Glutamatergic neuron (in vitro differentiated cells): ENCODE results near the gene RHEX. TPM values are rescaled to one million over a fixed set of nuclear protein-coding genes. Genes with fewer than 3 reads are reported as not detected.

Source experiments
- DNase-seq: peaks from one replicate; pipeline ENCODE4 v3.0.0; 2022
- H3K27ac Mint-ChIP-seq: one replicate; pipeline ENCODE4 v1.8.0; 2020; ENCODE audit warnings: mild to moderate bottlenecking, mixed read lengths, inconsistent platforms; ENCODE audit not compliant: unreplicated experiment
- H3K27me3 Mint-ChIP-seq: one replicate; pipeline ENCODE4 v1.8.0; 2020; ENCODE audit warnings: mild to moderate bottlenecking, moderate library complexity, mixed read lengths, inconsistent platforms; ENCODE audit not compliant: unreplicated experiment
- H3K36me3 Mint-ChIP-seq: one replicate; pipeline ENCODE4 v1.8.0; 2020; ENCODE audit warnings: mild to moderate bottlenecking, mixed read lengths, inconsistent platforms; ENCODE audit not compliant: unreplicated experiment
- H3K4me1 Mint-ChIP-seq: one replicate; pipeline ENCODE4 v1.8.0; 2020; ENCODE audit warnings: mild to moderate bottlenecking, low read depth, mixed read lengths, inconsistent platforms; ENCODE audit not compliant: unreplicated experiment
- H3K4me3 Mint-ChIP-seq: one replicate; pipeline ENCODE4 v1.8.0; 2020; ENCODE audit warnings: mild to moderate bottlenecking, mixed read lengths, inconsistent platforms; ENCODE audit not compliant: unreplicated experiment
- H3K9me3 Mint-ChIP-seq: one replicate; pipeline ENCODE4 v1.8.0; 2020; ENCODE audit warnings: mild to moderate bottlenecking, moderate library complexity, mixed read lengths, inconsistent platforms; ENCODE audit not compliant: unreplicated experiment
- total RNA-seq: library from RNA; stranded (reverse); fragmentation: NEBNext Ultra II Directional; extraction: Animal tissue kit (Norgen Biotek cat#: 25700); gene quantifications from one replicate; pipeline ENCODE4 v1.2.1, GENCODE V29; 2021; ENCODE audit not compliant: unreplicated experiment
- TF ChIP-seq, protein P1 (sequence below): fragments of 200-600 bp; sonication (generic); IDR thresholded peaks from one replicate; pipeline ENCODE4 v1.5.0; 2021; ENCODE audit not compliant: partially characterized antibody, unreplicated experiment

Gene RHEX
- total RNA-seq, 1 donor from 2014 or later: not detected

- Mint-ChIP-seq H3K9me3 (peaks cover 1% of the 10 kb centered on the region), H3K36me3 (no peaks in the 10 kb centered on the region), H3K4me1 (peaks cover 2% of the 10 kb centered on the region), H3K27ac (no peak overlapping the region), H3K4me3 (no peak overlapping the region), H3K27me3 (peaks cover 2% of the 10 kb centered on the region)
- TF ChIP-seq, protein P1, sequence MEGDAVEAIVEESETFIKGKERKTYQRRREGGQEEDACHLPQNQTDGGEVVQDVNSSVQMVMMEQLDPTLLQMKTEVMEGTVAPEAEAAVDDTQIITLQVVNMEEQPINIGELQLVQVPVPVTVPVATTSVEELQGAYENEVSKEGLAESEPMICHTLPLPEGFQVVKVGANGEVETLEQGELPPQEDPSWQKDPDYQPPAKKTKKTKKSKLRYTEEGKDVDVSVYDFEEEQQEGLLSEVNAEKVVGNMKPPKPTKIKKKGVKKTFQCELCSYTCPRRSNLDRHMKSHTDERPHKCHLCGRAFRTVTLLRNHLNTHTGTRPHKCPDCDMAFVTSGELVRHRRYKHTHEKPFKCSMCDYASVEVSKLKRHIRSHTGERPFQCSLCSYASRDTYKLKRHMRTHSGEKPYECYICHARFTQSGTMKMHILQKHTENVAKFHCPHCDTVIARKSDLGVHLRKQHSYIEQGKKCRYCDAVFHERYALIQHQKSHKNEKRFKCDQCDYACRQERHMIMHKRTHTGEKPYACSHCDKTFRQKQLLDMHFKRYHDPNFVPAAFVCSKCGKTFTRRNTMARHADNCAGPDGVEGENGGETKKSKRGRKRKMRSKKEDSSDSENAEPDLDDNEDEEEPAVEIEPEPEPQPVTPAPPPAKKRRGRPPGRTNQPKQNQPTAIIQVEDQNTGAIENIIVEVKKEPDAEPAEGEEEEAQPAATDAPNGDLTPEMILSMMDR: no peak
- no peak for DNase-seq
Observed at GRCh38 chr1:206101351-206102045, 48.5 kb downstream of the RHEX start.

GRCh38 chr1:206102292-206102936 is 49.4 kb downstream of the RHEX start:
- H3K27me3 Mint-ChIP-seq: peaks cover 2% of the 10 kb centered on the region

DNA sequence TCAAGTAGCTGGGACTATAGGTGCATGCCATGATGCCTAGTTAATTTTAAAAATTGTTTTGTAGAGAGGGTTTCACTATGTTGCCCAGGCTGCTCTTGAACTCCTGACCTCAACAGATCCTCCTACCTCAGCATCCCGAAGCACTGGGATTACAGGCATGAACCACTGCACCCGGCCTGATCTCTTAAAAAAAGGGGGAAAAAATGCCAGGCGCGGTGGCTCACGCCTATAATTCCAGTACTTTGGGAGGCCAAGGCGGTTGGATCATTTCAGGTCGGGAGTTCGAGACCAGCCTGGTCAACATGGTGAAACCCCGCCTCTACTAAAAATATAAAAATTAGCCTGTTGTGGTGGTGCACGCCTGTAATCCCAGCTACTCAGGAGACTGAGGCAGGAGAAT is 51.0 kb downstream of the RHEX start:
- Mint-ChIP-seq H3K27me3 (peaks cover 6% of the 10 kb centered on the region), H3K9me3 (no peaks in the 10 kb centered on the region), H3K36me3 (no peaks in the 10 kb centered on the region), H3K27ac (no peak overlapping the region), H3K4me3 (no peak overlapping the region), H3K4me1 (peaks cover 2% of the 10 kb centered on the region)
- TF ChIP-seq, protein P1: no peak
- DNase-seq: no peak

More at GRCh38 chr1:206102292-206102936, 49.4 kb downstream of the RHEX start:
- Mint-ChIP-seq H3K36me3 (no peaks in the 10 kb centered on the region), H3K4me1 (peaks cover under 1% of the 10 kb centered on the region), H3K4me3 (no peak overlapping the region), H3K9me3 (peaks cover under 1% of the 10 kb centered on the region), H3K27ac (no peak overlapping the region)
- TF ChIP-seq, protein P1: no peak
- DNase-seq: no peak

- Mint-ChIP-seq H3K27ac (no peak overlapping the region), H3K9me3 (no peaks in the 10 kb centered on the region), H3K4me3 (no peak overlapping the region), H3K36me3 (no peaks in the 10 kb centered on the region), H3K27me3 (peaks cover 6% of the 10 kb centered on the region), H3K4me1 (peaks cover 2% of the 10 kb centered on the region)
- no peak for DNase-seq
- TF ChIP-seq, protein P1: no peak
Observed at GRCh38 chr1:206105464-206105995, 52.6 kb downstream of the RHEX start.
